Lung (tissue), 12 donors: ENCODE data around the gene PMM2. TPM values are rescaled to one million over a fixed set of nuclear protein-coding genes. Genes with fewer than 3 reads are reported as not detected.

Source experiments
- ATAC-seq: fragments of 200-7000 bp; cut with Tn5 transposase; one replicate; pipeline ENCODE4 v1.9.1; 2020; ENCODE audit warnings: moderate number of reproducible peaks; ENCODE audit not compliant: insufficient read depth, low FRiP score
- DNase-seq, 3 donors: peaks; one replicate each; pipeline ENCODE4 v3.0.0-alpha.2; 2013 to 2017
- H3K27ac ChIP-seq, 2 donors: one replicate each; pipeline ENCODE4 v1.5.1; 2013; ENCODE audit warnings: mild to moderate bottlenecking in 2 of 2, moderate library complexity in 2 of 2, control low read depth in 1 of 2, inconsistent platforms in 1 of 2, low read depth in 1 of 2, low read length in 1 of 2
- H3K27me3 ChIP-seq, 3 donors: one replicate each; pipeline ENCODE4 v1.5.1; 2013; ENCODE audit warnings: low read length in 2 of 3; ENCODE audit not compliant: control insufficient read depth in 3 of 3, insufficient read depth in 3 of 3
- H3K36me3 ChIP-seq, 4 donors: one replicate each; pipeline ENCODE4 v1.5.1; 2013; ENCODE audit warnings: low read length in 4 of 4, mild to moderate bottlenecking in 1 of 4, moderate library complexity in 1 of 4; ENCODE audit not compliant: control insufficient read depth in 4 of 4, insufficient read depth in 4 of 4
- H3K4me1 ChIP-seq, 5 donors: one replicate each; pipeline ENCODE4 v1.5.1; 2013; ENCODE audit warnings: low read length in 5 of 5, mild to moderate bottlenecking in 2 of 5, moderate library complexity in 1 of 5; ENCODE audit not compliant: control insufficient read depth in 5 of 5, insufficient read depth in 5 of 5
- H3K4me3 ChIP-seq: one replicate; pipeline ENCODE4 v1.5.1; 2013; ENCODE audit warnings: mild to moderate bottlenecking, control low read depth, moderate library complexity
- H3K9ac ChIP-seq, 2 donors: one replicate each; pipeline ENCODE4 v1.5.1; 2013; ENCODE audit warnings: low read length in 2 of 2, control low read depth in 1 of 2; ENCODE audit not compliant: insufficient read depth in 1 of 2
- H3K9me3 ChIP-seq, 4 donors: one replicate each; pipeline ENCODE4 v1.5.1; 2013; ENCODE audit warnings: low read length in 3 of 4, mild to moderate bottlenecking in 1 of 4, moderate library complexity in 1 of 4; ENCODE audit not compliant: control insufficient read depth in 4 of 4, insufficient read depth in 3 of 4
- CTCF ChIP-seq: IDR thresholded peaks from 2 replicates; pipeline ENCODE4 v1.5.1; 2012; ENCODE audit warnings: mild to moderate bottlenecking; ENCODE audit errors: control extremely low read depth, extremely low read depth
- WGBS, 2 donors: extraction: QIAGEN DNeasy Blood & Tissue Kit; methylation state at CpG; one replicate each; pipeline ENCODE4 v1.1.7; 2013; 5-methylcytosine and 5-hydroxymethylcytosine counted together
- polyA plus RNA-seq, 2 donors: library from polyadenylated mRNA; stranded (reverse); fragments of 200-250 nt; gene quantifications; one replicate each; pipeline ENCODE4 v1.2.1, GENCODE V29; 2013
- total RNA-seq, 2 donors: library from RNA; depleted of rRNA in 1 of 2; stranded (reverse); fragments of >200 nt in 1 of 2; gene quantifications; one replicate each; pipeline ENCODE4 v1.2.1, GENCODE V29; 2014 to 2021
- donor health status: control.
- donor health status: control.
- donor health status: Bipolar disorder and iron deficiency.
- donor health status: healthy.
- donor health status: DM: yes; HTN: yes; CAD: no.

Gene PMM2
- total and polyA plus RNA-seq, 4 donors, result 27.1 to 40.0 (median 32.0) TPM

- H3K9ac ChIP-seq, result no peak overlapping the region
- peaks cover 0 to 6% (median 1%) of the 10 kb centered on the region in 4 donors for H3K36me3 ChIP-seq
- H3K4me1 ChIP-seq, result peaks cover 0 to 42% (median 18%) of the 10 kb centered on the region in 5 donors
- WGBS, 2 donors, result 53 to 68% methylated on average over 13 of the region's 13 CpGs
- DNase-seq (no peak), ATAC-seq (no peak)
- H3K27me3 ChIP-seq, result no peaks in the 10 kb centered on the region
- H3K4me3 ChIP-seq, result no peak overlapping the region
- no peak for TF ChIP-seq CTCF
- H3K27ac ChIP-seq, result peak overlapping the region in 1 of 2 donors; percentile 75
- H3K9me3 ChIP-seq, result no peaks in the 10 kb centered on the region
These were observed 67.0 kb downstream of the PMM2 start for GRCh38 chr16:8864480-8865110.

GRCh38 chr16:8865145-8865882 is 67.7 kb downstream of the PMM2 start:
- no peak for TF ChIP-seq CTCF
- Histone ChIP-seq H3K27me3 (no peaks in the 10 kb centered on the region), H3K36me3 (peaks cover 0 to 6% (median 0%) of the 10 kb centered on the region in 4 donors), H3K4me3 (no peak overlapping the region), H3K27ac (peak overlapping the region in 1 of 2 donors; percentile 75), H3K9ac (no peak overlapping the region), H3K9me3 (no peaks in the 10 kb centered on the region), H3K4me1 (peaks cover 0 to 40% (median 18%) of the 10 kb centered on the region in 5 donors)
- DNase-seq (no peak), ATAC-seq (no peak)
- WGBS, 2 donors, result 83 to 89% methylated on average over 14 of the region's 14 CpGs

- H3K27me3 ChIP-seq, result no peaks in the 10 kb centered on the region
- WGBS, 2 donors, result 38 to 66% methylated on average over 26 to 30 of the region's 30 CpGs
- peak overlapping the region; percentile 66 for H3K4me3 ChIP-seq
- TF ChIP-seq CTCF, result no peak
- H3K4me1 ChIP-seq, result peaks cover 0 to 37% (median 18%) of the 10 kb centered on the region in 5 donors
- no peak overlapping the region for H3K9ac ChIP-seq
- H3K36me3 ChIP-seq, result peaks cover 0 to 6% (median 0%) of the 10 kb centered on the region in 4 donors
- no peaks in the 10 kb centered on the region for H3K9me3 ChIP-seq
- H3K27ac ChIP-seq, result peak overlapping the region; percentile 67 to 87
- peak; percentile 79 to 87 (median 84) for DNase-seq
- ATAC-seq, result no peak
These were observed 68.7 kb downstream of the PMM2 start for GRCh38 chr16:8866118-8866883.
